SK-N-SH (cell line): Measurements from ENCODE around the gene INO80. TPM values are rescaled to one million over a fixed set of nuclear protein-coding genes. Genes with fewer than 3 reads are reported as not detected.

Experiments
- CTCF ChIA-PET: fragments of 300-600, 350-600 bp; formaldehyde crosslinking; extraction: SDS; loops from one replicate; lab custom pipeline; 2021; lab: Yijun Ruan, JAX
- POLR2A ChIA-PET: fragments of 350-600 bp; sonication (Branson Sonifier 250); formaldehyde crosslinking; extraction: SDS; loops from one replicate; lab custom pipeline; 2020; ENCODE audit warnings: antibody characterized with exemption, inconsistent platforms; lab: Yijun Ruan, JAX
- DNase-seq: peaks from one replicate; pipeline ENCODE4 v3.0.0; 2012
- H2AFZ ChIP-seq: fragments of 200-600 bp; sonication (generic); 2 replicates; pipeline ENCODE4 v1.8.1; 2016; ENCODE audit warnings: antibody characterized with exemption, mild to moderate bottlenecking, low read depth
- H3F3A ChIP-seq: fragments of 200-600 bp; sonication (generic); replicated peaks from 2 replicates; pipeline ENCODE3; 2016; ENCODE audit warnings: antibody characterized with exemption, mild to moderate bottlenecking; ENCODE audit not compliant: insufficient read depth
- H3K27ac ChIP-seq, 2 experiments: fragments of 200-500 bp in 1 of 2; fragments of 200-600 bp in 1 of 2; sonication (Bioruptor generic) in 1 of 2; sonication (generic), shearing (Covaris generic) in 1 of 2; 2 replicates each; pipeline versions ENCODE4 v1.5.1 to v1.6.1; 2014 to 2016; ENCODE audit warnings: low read depth in 2 of 2, inconsistent platforms in 1 of 2, low read length in 1 of 2, mild to moderate bottlenecking in 1 of 2, mixed read lengths in 1 of 2
- H3K27me3 ChIP-seq: fragments of 200-600 bp; sonication (generic), shearing (Covaris generic); 2 replicates; pipeline ENCODE4 v1.6.1; 2016; ENCODE audit warnings: mixed run types; ENCODE audit not compliant: insufficient read depth
- H3K36me3 ChIP-seq, 2 experiments: fragments of 200-500 bp in 1 of 2; fragments of 200-600 bp in 1 of 2; sonication (Bioruptor generic) in 1 of 2; sonication (generic) in 1 of 2; replicated peaks in 1 of 2; 2 replicates each; pipeline versions ENCODE3 to v1.5.1; 2014 to 2016; ENCODE audit warnings: low read length in 1 of 2, mild to moderate bottlenecking in 1 of 2; ENCODE audit not compliant: insufficient read depth in 2 of 2, control insufficient read depth in 1 of 2
- H3K4me1 ChIP-seq, 2 experiments: fragments of 200-500 bp in 1 of 2; fragments of 200-600 bp in 1 of 2; sonication (Bioruptor generic) in 1 of 2; sonication (generic), shearing (Covaris generic) in 1 of 2; 2 replicates each; pipeline versions ENCODE4 v1.5.1 to v1.6.1; 2014 to 2016; ENCODE audit warnings: low read depth in 1 of 2, low read length in 1 of 2, mixed run types in 1 of 2; ENCODE audit not compliant: insufficient read depth in 2 of 2, control insufficient read depth in 1 of 2
- H3K4me2 ChIP-seq: fragments of 200-600 bp; sonication (generic), shearing (Covaris generic); 2 replicates; pipeline ENCODE4 v1.6.1; 2017; ENCODE audit warnings: mixed run types
- H3K4me3 ChIP-seq, 2 experiments: fragments of 200-500 bp in 1 of 2; fragments of 200-600 bp in 1 of 2; sonication (Bioruptor generic) in 1 of 2; sonication (generic), shearing (Covaris generic) in 1 of 2; 2 replicates each; pipeline versions ENCODE4 v1.5.1 to v1.8.1; 2014 to 2016; ENCODE audit warnings: low read depth in 2 of 2, inconsistent platforms in 1 of 2, low read length in 1 of 2, mild to moderate bottlenecking in 1 of 2, mixed read lengths in 1 of 2, moderate library complexity in 1 of 2
- H3K79me2 ChIP-seq: fragments of 200-600 bp; sonication (generic); 2 replicates; pipeline ENCODE4 v1.8.1; 2017; ENCODE audit warnings: mild to moderate bottlenecking; ENCODE audit not compliant: insufficient read depth
- H3K9ac ChIP-seq: fragments of 200-600 bp; sonication (generic); 2 replicates; pipeline ENCODE4 v1.6.1; 2017; ENCODE audit warnings: mixed run types
- H3K9me2 ChIP-seq: fragments of 200-600 bp; sonication (generic); 2 replicates; pipeline ENCODE4 v1.6.1; 2017; ENCODE audit warnings: mixed run types
- H3K9me3 ChIP-seq: fragments of 200-600 bp; sonication (generic); 2 replicates; pipeline ENCODE4 v1.6.1; 2017; ENCODE audit warnings: mixed run types, mild to moderate bottlenecking, moderate library complexity
- H4K20me1 ChIP-seq: fragments of 200-600 bp; sonication (generic); 2 replicates; pipeline ENCODE4 v1.6.1; 2017; ENCODE audit warnings: mild to moderate bottlenecking, mixed run types; ENCODE audit not compliant: insufficient read depth
- ELF1 ChIP-seq: IDR thresholded peaks from 2 replicates; pipeline ENCODE4 v1.4.0; 2012
- EP300 ChIP-seq, 2 experiments: IDR thresholded peaks; 2 replicates each; pipeline versions ENCODE4 v1.4.0 to v1.6.1; 2012; ENCODE audit warnings: borderline replicate concordance in 1 of 2, low read depth in 1 of 2, low read length in 1 of 2
- FOSL2 ChIP-seq: IDR thresholded peaks from 2 replicates; pipeline ENCODE4 v1.4.0; 2012; ENCODE audit warnings: low read depth, mild to moderate bottlenecking, moderate library complexity, borderline replicate concordance
- FOXJ3 ChIP-seq: sonication (generic); formaldehyde crosslinking; IDR thresholded peaks from 2 replicates; pipeline ENCODE4 v1.5.1; 2020; ENCODE audit warnings: mild to moderate bottlenecking, missing genetic modification reagents
- FOXM1 ChIP-seq: IDR thresholded peaks from 2 replicates; pipeline ENCODE4 v1.4.0; 2012; ENCODE audit warnings: low read depth, mild to moderate bottlenecking
- IRF3 ChIP-seq: fragments of 150-350 bp; IDR thresholded peaks from 2 replicates; pipeline ENCODE4 v1.6.1; 2016; ENCODE audit warnings: mild to moderate bottlenecking, low read depth, low read length
- NFIC ChIP-seq: IDR thresholded peaks from 2 replicates; pipeline ENCODE4 v1.4.0; 2012; ENCODE audit warnings: borderline replicate concordance
- NRF1 ChIP-seq: IDR thresholded peaks from 2 replicates; pipeline ENCODE4 v1.6.1; 2012; ENCODE audit warnings: low read depth, mild to moderate bottlenecking, low read length
- PBX3 ChIP-seq: IDR thresholded peaks from 2 replicates; pipeline ENCODE4; 2012
- RCOR1 ChIP-seq: fragments of 150-350 bp; IDR thresholded peaks from 2 replicates; pipeline ENCODE4 v1.6.1; 2017; ENCODE audit warnings: antibody characterized with exemption, low read length
- RFX5 ChIP-seq: IDR thresholded peaks from 2 replicates; pipeline ENCODE4 v1.6.1; 2012; ENCODE audit warnings: mild to moderate bottlenecking, improper control_type of control experiment, low read length
- RXRA ChIP-seq: IDR thresholded peaks from 2 replicates; pipeline ENCODE4 v1.4.0; 2012; ENCODE audit warnings: low read depth, mild to moderate bottlenecking, borderline replicate concordance
- SMC3 ChIP-seq: IDR thresholded peaks from 2 replicates; pipeline ENCODE4 v1.6.1; 2012; ENCODE audit warnings: low read depth, low read length, improper control_type of control experiment
- TAF1 ChIP-seq: IDR thresholded peaks from 2 replicates; pipeline ENCODE4 v1.6.1; 2012; ENCODE audit warnings: low read depth, mild to moderate bottlenecking, low read length, moderate library complexity, borderline replicate concordance
- USF2 ChIP-seq: fragments of 150-350 bp; IDR thresholded peaks from 2 replicates; pipeline ENCODE4 v1.6.1; 2017; ENCODE audit warnings: antibody characterized with exemption, low read length, low read depth, borderline replicate concordance
- ZBTB33 ChIP-seq: IDR thresholded peaks from 2 replicates; pipeline ENCODE4 v1.4.0; 2012; ENCODE audit warnings: low read depth, borderline replicate concordance
- WGBS: methylation state at CpG from one replicate; pipeline ENCODE4 v1.1.6; 2017; ENCODE audit warnings: low lambda C conversion rate; 5-methylcytosine and 5-hydroxymethylcytosine counted together
- polyA plus RNA-seq, 3 experiments: library from polyadenylated mRNA; depleted of rRNA; stranded (reverse); fragments of >200 nt; gene quantifications; 2 replicates each; pipeline ENCODE4 v1.2.3, GENCODE V29; 2012

Gene INO80
- polyA plus RNA-seq, 1 of the 3 experiments (the other 2 are of a cell fraction): 4.6 TPM

GRCh38 chr15:41102854-41103253, 13.2 kb downstream of the INO80 start:
- Histone ChIP-seq H4K20me1 (peaks cover 43% of the 10 kb centered on the region), H3F3A (peaks cover 19% of the 10 kb centered on the region), H3K27me3 (no peaks in the 10 kb centered on the region), H3K9me3 (no peaks in the 10 kb centered on the region), H3K27ac (no peak overlapping the region), H3K36me3 (peaks cover 2 to 22% of the 10 kb centered on the region in 2 experiments), H2AFZ (no peak overlapping the region), H3K9ac (no peak overlapping the region), H3K9me2 (no peaks in the 10 kb centered on the region), H3K79me2 (peaks cover 91% of the 10 kb centered on the region), H3K4me3 (no peak overlapping the region), H3K4me2 (0 out of 2 replicates have a peak overlapping the region, but pooled peaks have one; percentile 24), H3K4me1 (peaks cover 0 to 19% of the 10 kb centered on the region in 2 experiments; a peak in 2 of 4 replicates)
- 95% methylated on average over 2 of the region's 2 CpGs for WGBS
- ChIA-PET CTCF (interaction anchor here (1.1 kb wide), 1 partner anchor 12 kb away, joined by 6 read pairs; no protein-coding TSS in a partner anchor), POLR2A (no interaction called here)
- no peak for TF ChIP-seq USF2
- no peak for TF ChIP-seq RCOR1
- TF ChIP-seq IRF3: no peak
- TF ChIP-seq ELF1: no peak
- no peak for TF ChIP-seq NFIC
- no peak for TF ChIP-seq EP300 (IDR thresholded peaks at IDR 0.05; ENCODE audit: borderline replicate concordance in 1 of 2, low read depth in 1 of 2, low read length in 1 of 2)
- TF ChIP-seq RXRA: no peak
- TF ChIP-seq FOSL2: no peak
- TF ChIP-seq TAF1: no peak
- TF ChIP-seq FOXM1: no peak
- TF ChIP-seq NRF1: no peak
- DNase-seq: no peak

GRCh38 chr15:41096178-41096577, 19.9 kb downstream of the INO80 start:
- 0 out of 2 replicates have a peak, but pooled peaks cover 11% of the 10 kb centered on the region for H4K20me1 ChIP-seq
- peaks cover 48% of the 10 kb centered on the region for H3K79me2 ChIP-seq
- H3K9ac ChIP-seq: no peak overlapping the region
- no peak for TF ChIP-seq NFIC
- TF ChIP-seq FOXJ3 (CRISPR knock-in tag): no peak
- no peak for TF ChIP-seq ZBTB33
- no peak for TF ChIP-seq PBX3
- TF ChIP-seq RFX5: no peak
- TF ChIP-seq SMC3: no peak
- H3K4me1 ChIP-seq: no peaks in the 10 kb centered on the region
- H3K27me3 ChIP-seq: no peaks in the 10 kb centered on the region
- no peak overlapping the region for H2AFZ ChIP-seq
- ChIA-PET POLR2A (interaction anchor here (0.6 kb wide), 1 partner anchor 120 kb away, joined by 3 read pairs; no protein-coding TSS in a partner anchor), CTCF (no interaction called here)
- H3K36me3 ChIP-seq: peaks cover 35 to 55% of the 10 kb centered on the region in 2 experiments
- H3K4me3 ChIP-seq: no peak overlapping the region
- 95% methylated on average over 6 of the region's 6 CpGs for WGBS
- no peak overlapping the region for H3K27ac ChIP-seq
- no peak for DNase-seq
- H3F3A ChIP-seq: peaks cover 6% of the 10 kb centered on the region
- no peaks in the 10 kb centered on the region for H3K9me2 ChIP-seq
- H3K9me3 ChIP-seq: no peaks in the 10 kb centered on the region
- H3K4me2 ChIP-seq: no peak overlapping the region
